GM19099 (cell line): ENCODE results near the gene UBTD1.

ENCODE experiments used
- POLR2A ChIP-seq: IDR thresholded peaks from 3 replicates; pipeline ENCODE4 v1.6.1; 2011; ENCODE audit warnings: low read depth; ENCODE audit not compliant: insufficient read length; ENCODE audit errors: extremely low read depth

The UBTD1 gene

GRCh38 chr10:97538839-97539238, 40.1 kb downstream of the UBTD1 start:
- TF ChIP-seq POLR2A, result no peak

- TF ChIP-seq POLR2A, result no peak
Observed at GRCh38 chr10:97539523-97540200, 40.9 kb downstream of the UBTD1 start.

- no peak for TF ChIP-seq POLR2A
Observed at GRCh38 chr10:97540669-97541500, 42.2 kb downstream of the UBTD1 start.

- no peak for TF ChIP-seq POLR2A
Observed at GRCh38 chr10:97542169-97543024, 43.7 kb downstream of the UBTD1 start.

- TF ChIP-seq POLR2A, result no peak
Observed at GRCh38 chr10:97543025-97543546, 44.4 kb downstream of the UBTD1 start.

GRCh38 chr10:97546456-97547270, 47.9 kb downstream of the UBTD1 start:
- TF ChIP-seq POLR2A, result no peak

GRCh38 chr10:97547271-97547600, 48.5 kb downstream of the UBTD1 start:
- TF ChIP-seq POLR2A, result no peak

GRCh38 chr10:97547962-97548361, 49.2 kb downstream of the UBTD1 start:
- TF ChIP-seq POLR2A, result no peak

GRCh38 chr10:97548828-97549455, 50.2 kb downstream of the UBTD1 start:
- no peak for TF ChIP-seq POLR2A

GRCh38 chr10:97549587-97550322, 51.0 kb downstream of the UBTD1 start:
- no peak for TF ChIP-seq POLR2A

- no peak for TF ChIP-seq POLR2A
Observed at GRCh38 chr10:97550336-97551149, 51.8 kb downstream of the UBTD1 start.

GRCh38 chr10:97551271-97551670, 52.5 kb downstream of the UBTD1 start:
- TF ChIP-seq POLR2A, result no peak

- TF ChIP-seq POLR2A, result no peak
Observed at GRCh38 chr10:97553575-97554031, 54.9 kb downstream of the UBTD1 start.

GRCh38 chr10:97563337-97563736, 64.6 kb downstream of the UBTD1 start:
- no peak for TF ChIP-seq POLR2A
